ENCODE measurements around the gene LRRC28. TPM values are rescaled to one million over a fixed set of nuclear protein-coding genes. Genes with fewer than 3 reads are reported as not detected.

LRRC28 gene
- total RNA-seq, 1 experiment from 2014 or later: 28.4 TPM

- TF ChIP-seq, protein P1, sequence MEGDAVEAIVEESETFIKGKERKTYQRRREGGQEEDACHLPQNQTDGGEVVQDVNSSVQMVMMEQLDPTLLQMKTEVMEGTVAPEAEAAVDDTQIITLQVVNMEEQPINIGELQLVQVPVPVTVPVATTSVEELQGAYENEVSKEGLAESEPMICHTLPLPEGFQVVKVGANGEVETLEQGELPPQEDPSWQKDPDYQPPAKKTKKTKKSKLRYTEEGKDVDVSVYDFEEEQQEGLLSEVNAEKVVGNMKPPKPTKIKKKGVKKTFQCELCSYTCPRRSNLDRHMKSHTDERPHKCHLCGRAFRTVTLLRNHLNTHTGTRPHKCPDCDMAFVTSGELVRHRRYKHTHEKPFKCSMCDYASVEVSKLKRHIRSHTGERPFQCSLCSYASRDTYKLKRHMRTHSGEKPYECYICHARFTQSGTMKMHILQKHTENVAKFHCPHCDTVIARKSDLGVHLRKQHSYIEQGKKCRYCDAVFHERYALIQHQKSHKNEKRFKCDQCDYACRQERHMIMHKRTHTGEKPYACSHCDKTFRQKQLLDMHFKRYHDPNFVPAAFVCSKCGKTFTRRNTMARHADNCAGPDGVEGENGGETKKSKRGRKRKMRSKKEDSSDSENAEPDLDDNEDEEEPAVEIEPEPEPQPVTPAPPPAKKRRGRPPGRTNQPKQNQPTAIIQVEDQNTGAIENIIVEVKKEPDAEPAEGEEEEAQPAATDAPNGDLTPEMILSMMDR (conservative IDR thresholded peaks at IDR 0.05; ENCODE audit: low read depth, low read length): no peak
- no peak for TF ChIP-seq EZH2 (IDR thresholded peaks at IDR 0.05; ENCODE audit: borderline replicate concordance, low read depth, low read length, poor library complexity, severe bottlenecking)
- Histone ChIP-seq H3K27me3 (replicated peaks; ENCODE audit: insufficient read depth, low read depth, low read length, poor library complexity) (no peaks in the 10 kb centered on the region), H3K9me3 (ENCODE audit: low read depth, low read length, poor library complexity, severe bottlenecking) (no peaks in the 10 kb centered on the region), H3K4me3 (ENCODE audit: low read depth, low read length, poor library complexity, severe bottlenecking) (no peak overlapping the region), H3K27ac (ENCODE audit: low read depth, low read length, poor library complexity, severe bottlenecking) (no peak overlapping the region), H3K36me3 (ENCODE audit: insufficient read depth, low read length, poor library complexity, severe bottlenecking) (no peaks in the 10 kb centered on the region), H3K4me1 (ENCODE audit: insufficient read depth, low read length, poor library complexity, severe bottlenecking) (peaks cover 4% of the 10 kb centered on the region)
- intact Hi-C loops (cut with micrococcal nuclease; ENCODE audit: unreplicated experiment): no loop called here
- DNase-seq (ENCODE audit: low spot score): no peak
- no TSS peak for BruUV-seq (replicated peaks)
- ChIA-PET CTCF (no interaction called here), POLR2A (ENCODE audit: low non-redundant PET) (no interaction called here)
Observed at GRCh38 chr15:99413955-99414754, 162.9 kb downstream of the LRRC28 start.

- H3K4me3 ChIP-seq (ENCODE audit: low read depth, low read length, poor library complexity, severe bottlenecking): no peak overlapping the region
- CTCF ChIA-PET: no interaction called here
- no peaks in the 10 kb centered on the region for H3K27me3 ChIP-seq (replicated peaks; ENCODE audit: insufficient read depth, low read depth, low read length, poor library complexity)
- DNase-seq (ENCODE audit: low spot score): no peak
- TF ChIP-seq, protein P1 (conservative IDR thresholded peaks at IDR 0.05; ENCODE audit: low read depth, low read length): no peak
- TF ChIP-seq EZH2 (IDR thresholded peaks at IDR 0.05; ENCODE audit: borderline replicate concordance, low read depth, low read length, poor library complexity, severe bottlenecking): no peak
- no peak overlapping the region for H3K27ac ChIP-seq (ENCODE audit: low read depth, low read length, poor library complexity, severe bottlenecking)
- no peaks in the 10 kb centered on the region for H3K9me3 ChIP-seq (ENCODE audit: low read depth, low read length, poor library complexity, severe bottlenecking)
- H3K4me1 ChIP-seq (ENCODE audit: insufficient read depth, low read length, poor library complexity, severe bottlenecking): no peaks in the 10 kb centered on the region
- intact Hi-C loops (cut with micrococcal nuclease; ENCODE audit: unreplicated experiment): no loop called here
- no peaks in the 10 kb centered on the region for H3K36me3 ChIP-seq (ENCODE audit: insufficient read depth, low read length, poor library complexity, severe bottlenecking)
- POLR2A ChIA-PET (ENCODE audit: low non-redundant PET): no interaction called here
- BruUV-seq (replicated peaks): no TSS peak
Observed at GRCh38 chr15:99414755-99415731, 163.8 kb downstream of the LRRC28 start.

DNA sequence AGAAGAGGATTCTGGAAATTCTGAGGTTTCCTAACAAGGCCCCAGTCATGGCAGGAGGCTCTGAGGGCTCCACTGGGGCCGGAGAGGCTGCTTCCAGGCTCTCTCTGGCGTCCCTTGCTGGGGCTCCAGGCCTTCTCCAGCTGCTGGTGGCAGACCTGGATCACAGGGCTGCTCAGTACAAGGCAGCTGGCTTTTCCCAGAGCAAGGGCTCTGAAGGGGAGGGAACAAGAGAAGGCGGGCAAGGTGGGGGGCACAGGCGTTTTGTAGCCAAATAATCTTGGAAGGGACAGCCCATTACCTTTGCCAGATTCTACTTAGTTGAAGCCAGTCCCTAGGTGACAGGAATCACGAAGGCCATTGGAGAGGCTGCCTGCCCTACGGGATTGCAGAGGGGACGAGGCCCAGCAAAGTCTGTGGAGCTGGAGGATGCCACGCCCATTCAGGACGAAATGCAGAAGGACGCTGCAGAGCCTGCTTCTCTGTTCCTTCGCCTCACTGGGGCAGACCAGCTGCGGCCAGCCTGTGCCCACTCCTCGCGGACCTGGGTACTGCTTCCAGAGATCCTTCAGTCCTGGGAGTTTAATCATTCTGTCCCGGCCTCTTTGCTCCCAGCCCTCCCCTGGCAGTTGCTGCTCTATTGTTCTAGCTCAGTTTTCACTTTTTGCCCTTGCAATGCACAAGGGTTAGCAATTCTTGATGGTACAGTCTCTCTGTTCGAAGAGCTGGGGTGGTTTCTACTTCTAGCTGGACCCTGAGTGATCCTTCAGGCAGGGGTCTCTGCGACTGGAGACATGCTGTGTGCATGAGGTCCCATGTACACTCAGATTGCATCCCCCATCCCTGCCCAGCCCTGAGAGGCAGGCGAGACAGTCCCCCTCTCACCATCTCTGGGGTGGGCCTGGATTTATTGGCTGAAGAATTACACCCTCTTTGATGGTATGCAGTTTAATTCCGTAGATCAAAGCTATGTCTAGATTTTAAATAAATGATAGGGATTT lies 165.2 kb downstream of the LRRC28 start:
- no peaks in the 10 kb centered on the region for H3K36me3 ChIP-seq (ENCODE audit: insufficient read depth, low read length, poor library complexity, severe bottlenecking)
- TF ChIP-seq, protein P1 (conservative IDR thresholded peaks at IDR 0.05; ENCODE audit: low read depth, low read length): no peak
- TF ChIP-seq EZH2 (IDR thresholded peaks at IDR 0.05; ENCODE audit: borderline replicate concordance, low read depth, low read length, poor library complexity, severe bottlenecking): no peak
- intact Hi-C loops (cut with micrococcal nuclease; ENCODE audit: unreplicated experiment): no loop called here
- H3K27ac ChIP-seq (ENCODE audit: low read depth, low read length, poor library complexity, severe bottlenecking): no peak overlapping the region
- H3K4me3 ChIP-seq (ENCODE audit: low read depth, low read length, poor library complexity, severe bottlenecking): no peak overlapping the region
- no TSS peak for BruUV-seq (replicated peaks)
- no peak for DNase-seq (ENCODE audit: low spot score)
- POLR2A ChIA-PET (ENCODE audit: low non-redundant PET): no interaction called here
- CTCF ChIA-PET: no interaction called here
- no peaks in the 10 kb centered on the region for H3K27me3 ChIP-seq (replicated peaks; ENCODE audit: insufficient read depth, low read depth, low read length, poor library complexity)
- no peaks in the 10 kb centered on the region for H3K9me3 ChIP-seq (ENCODE audit: low read depth, low read length, poor library complexity, severe bottlenecking)
- H3K4me1 ChIP-seq (ENCODE audit: insufficient read depth, low read length, poor library complexity, severe bottlenecking): no peaks in the 10 kb centered on the region
